Measurements from ENCODE around the gene PLA2R1.

The PLA2R1 gene

GRCh38 chr2:159933040-159933726, 129.2 kb downstream of the PLA2R1 start:
- peaks cover 16% of the 10 kb centered on the region for H3K4me1 ChIP-seq (ENCODE audit: low read length)
- no peaks in the 10 kb centered on the region for H3K27me3 ChIP-seq (ENCODE audit: low read depth, low read length)
- H4K20me1 ChIP-seq (ENCODE audit: insufficient read depth, low read length) = no peaks in the 10 kb centered on the region
- no peaks in the 10 kb centered on the region for H3K36me3 ChIP-seq (replicated peaks; ENCODE audit: low read depth, low read length)
- H3K79me2 ChIP-seq (ENCODE audit: low read length) = no peaks in the 10 kb centered on the region
- 0 out of 2 replicates have a peak overlapping the region, but pooled peaks have one; percentile 7 for H3K9ac ChIP-seq (ENCODE audit: low read length)
- H3K4me3 ChIP-seq (ENCODE audit: low read length) = peak overlapping the region; percentile 45
- no peak overlapping the region for H2AFZ ChIP-seq (ENCODE audit: low read depth, low read length)
- no peaks in the 10 kb centered on the region for H3K9me3 ChIP-seq (ENCODE audit: insufficient read depth, low read length)
- H3K27ac ChIP-seq (ENCODE audit: low read length) = no peak overlapping the region; the same call in 1 of the 2 replicates
- peak overlapping the region; percentile 75 for H3K4me2 ChIP-seq (ENCODE audit: low read length)
- TF ChIP-seq EZH2phosphoT487 (IDR thresholded peaks at IDR 0.05; ENCODE audit: low read depth) = no peak
- no peak for TF ChIP-seq CTCF (IDR thresholded peaks at IDR 0.05; ENCODE audit: low read depth, low read length)

- H3K27me3 ChIP-seq (ENCODE audit: low read depth, low read length) = no peaks in the 10 kb centered on the region
- no peak overlapping the region for H3K4me3 ChIP-seq (ENCODE audit: low read length)
- peaks cover 42% of the 10 kb centered on the region for H3K4me1 ChIP-seq (ENCODE audit: low read length)
- no peaks in the 10 kb centered on the region for H3K36me3 ChIP-seq (replicated peaks; ENCODE audit: low read depth, low read length)
- H3K27ac ChIP-seq (ENCODE audit: low read length) = 0 out of 2 replicates have a peak overlapping the region, but pooled peaks have one; percentile 11
- no peaks in the 10 kb centered on the region for H3K9me3 ChIP-seq (ENCODE audit: insufficient read depth, low read length)
- H3K9ac ChIP-seq (ENCODE audit: low read length) = peak overlapping the region; percentile 12; the same call in 1 of the 2 replicates
- TF ChIP-seq CTCF (IDR thresholded peaks at IDR 0.05; ENCODE audit: low read depth, low read length) (no peak), EZH2phosphoT487 (IDR thresholded peaks at IDR 0.05; ENCODE audit: low read depth) (no peak)
- H3K4me2 ChIP-seq (ENCODE audit: low read length) = peak overlapping the region; percentile 50
- H3K79me2 ChIP-seq (ENCODE audit: low read length) = no peaks in the 10 kb centered on the region
- no peak overlapping the region for H2AFZ ChIP-seq (ENCODE audit: low read depth, low read length)
- no peaks in the 10 kb centered on the region for H4K20me1 ChIP-seq (ENCODE audit: insufficient read depth, low read length)
Observed at GRCh38 chr2:159926695-159927094, 135.7 kb downstream of the PLA2R1 start.

- Histone ChIP-seq H3K27me3 (ENCODE audit: low read depth, low read length) (no peaks in the 10 kb centered on the region), H2AFZ (ENCODE audit: low read depth, low read length) (peak overlapping the region; percentile 76), H3K4me2 (ENCODE audit: low read length) (peak overlapping the region; percentile 50), H3K79me2 (ENCODE audit: low read length) (no peaks in the 10 kb centered on the region), H3K4me3 (ENCODE audit: low read length) (0 out of 2 replicates have a peak overlapping the region, but pooled peaks have one; percentile 7), H3K27ac (ENCODE audit: low read length) (peak overlapping the region; percentile 28; the same call in 1 of the 2 replicates), H3K36me3 (replicated peaks; ENCODE audit: low read depth, low read length) (no peaks in the 10 kb centered on the region), H3K4me1 (ENCODE audit: low read length) (peaks cover 46% of the 10 kb centered on the region), H3K9me3 (ENCODE audit: insufficient read depth, low read length) (no peaks in the 10 kb centered on the region), H4K20me1 (ENCODE audit: insufficient read depth, low read length) (no peaks in the 10 kb centered on the region), H3K9ac (ENCODE audit: low read length) (peak overlapping the region; percentile 6; the same call in 1 of the 2 replicates)
- TF ChIP-seq CTCF (IDR thresholded peaks at IDR 0.05; ENCODE audit: low read depth, low read length) (no peak), EZH2phosphoT487 (IDR thresholded peaks at IDR 0.05; ENCODE audit: low read depth) (no peak)
Observed at GRCh38 chr2:159925975-159926374, 136.4 kb downstream of the PLA2R1 start.

GRCh38 chr2:159922563-159922962, 139.9 kb downstream of the PLA2R1 start:
- H3K79me2 ChIP-seq (ENCODE audit: low read length) = no peaks in the 10 kb centered on the region
- peak overlapping the region; percentile 76 for H3K4me2 ChIP-seq (ENCODE audit: low read length)
- peak overlapping the region; percentile 43 for H3K9ac ChIP-seq (ENCODE audit: low read length)
- H3K36me3 ChIP-seq (replicated peaks; ENCODE audit: low read depth, low read length) = no peaks in the 10 kb centered on the region
- H3K27ac ChIP-seq (ENCODE audit: low read length) = no peak overlapping the region
- no peak for TF ChIP-seq EZH2phosphoT487 (IDR thresholded peaks at IDR 0.05; ENCODE audit: low read depth)
- TF ChIP-seq CTCF (IDR thresholded peaks at IDR 0.05; ENCODE audit: low read depth, low read length) = no peak
- no peaks in the 10 kb centered on the region for H3K9me3 ChIP-seq (ENCODE audit: insufficient read depth, low read length)
- H3K27me3 ChIP-seq (ENCODE audit: low read depth, low read length) = no peaks in the 10 kb centered on the region
- peaks cover 44% of the 10 kb centered on the region for H3K4me1 ChIP-seq (ENCODE audit: low read length)
- H4K20me1 ChIP-seq (ENCODE audit: insufficient read depth, low read length) = no peaks in the 10 kb centered on the region
- H2AFZ ChIP-seq (ENCODE audit: low read depth, low read length) = peak overlapping the region; percentile 3; the same call in 1 of the 2 replicates
- H3K4me3 ChIP-seq (ENCODE audit: low read length) = peak overlapping the region; percentile 50; the same call in 1 of the 2 replicates

All from OCI-LY3 (cell line).